ENCODE data around the gene PLD3. TPM values are rescaled to one million over a fixed set of nuclear protein-coding genes. Genes with fewer than 3 reads are reported as not detected.
A peak's percentile ranks its signal among the peaks of the same experiment; 100 is the strongest.
"Not testable (repeated sequence)": the region's sequence is repeated elsewhere in the genome, so short reads cannot be mapped to it uniquely, and the experiment has no call there.

Gene PLD3
- total and polyA plus RNA-seq, 2 experiments from 2014 or later, result 181 to 490 TPM

GRCh38 chr19:40408598-40408925 is 60.1 kb downstream of the PLD3 start:
- not testable (repeated sequence) for H3K4me3 ChIP-seq; H3K27ac Mint-ChIP-seq; H3K9me3 Mint-ChIP-seq; H4K20me1 ChIP-seq (replicated peaks; ENCODE audit: insufficient read depth); H2AFZ ChIP-seq; H3K36me3 ChIP-seq (ENCODE audit: insufficient read depth); H3K36me3 Mint-ChIP-seq (ENCODE audit: low read depth); H3F3A ChIP-seq (replicated peaks; ENCODE audit: low read depth); H3K27me3 Mint-ChIP-seq (ENCODE audit: insufficient read depth, low read depth, poor library complexity); H3K27ac ChIP-seq (ENCODE audit: low read depth); H3K79me2 ChIP-seq (replicated peaks; ENCODE audit: insufficient read depth); H3K4me3 Mint-ChIP-seq; H3K27me3 ChIP-seq (ENCODE audit: insufficient read depth); H3K4me2 ChIP-seq; DNase-seq (ENCODE audit: low spot score); H3K9me2 ChIP-seq (ENCODE audit: insufficient read depth); ATAC-seq
- H3K4me1 ChIP-seq (ENCODE audit: insufficient read depth), result peaks cover 28% of the 10 kb centered on the region
- peaks cover 33% of the 10 kb centered on the region for H3K4me1 Mint-ChIP-seq

- Histone ChIP-seq H2AFZ (0 out of 2 replicates have a peak overlapping the region, but pooled peaks have one; percentile 56), H3K27me3 (ENCODE audit: insufficient read depth) (no peaks in the 10 kb centered on the region), H3K79me2 (replicated peaks; ENCODE audit: insufficient read depth) (no peaks in the 10 kb centered on the region), H3K9me2 (ENCODE audit: insufficient read depth) (no peaks in the 10 kb centered on the region), H3K36me3 (ENCODE audit: insufficient read depth) (no peaks in the 10 kb centered on the region), H4K20me1 (replicated peaks; ENCODE audit: insufficient read depth) (no peaks in the 10 kb centered on the region), H3K27ac (ENCODE audit: low read depth) (peak overlapping the region; percentile 66), H3F3A (replicated peaks; ENCODE audit: low read depth) (0 out of 2 replicates have a peak, but pooled peaks cover 3% of the 10 kb centered on the region), H3K4me3 (no peak overlapping the region), H3K4me1 (ENCODE audit: insufficient read depth) (peaks cover 25% of the 10 kb centered on the region), H3K4me2 (peak overlapping the region; percentile 66; the same call in 1 of the 2 replicates)
- TF ChIP-seq POLR2AphosphoS5 (IDR thresholded peaks at IDR 0.05; ENCODE audit: low read depth), result no peak
- TF ChIP-seq REST (IDR thresholded peaks at IDR 0.05; ENCODE audit: unreplicated experiment), result no peak
- TF ChIP-seq NANOG (IDR thresholded peaks at IDR 0.05; ENCODE audit: borderline replicate concordance), result no peak
- TF ChIP-seq ZNF462 (CRISPR knock-in tag; IDR thresholded peaks at IDR 0.05), result no peak
- no peak for TF ChIP-seq ETS1 (IDR thresholded peaks at IDR 0.05)
- no peak for TF ChIP-seq CREB1 (CRISPR knock-in tag; IDR thresholded peaks at IDR 0.05; ENCODE audit: low read depth)
- H3K27ac Mint-ChIP-seq, result peak overlapping the region; percentile 90
- H3K36me3 Mint-ChIP-seq (ENCODE audit: low read depth), result no peaks in the 10 kb centered on the region
- H3K9me3 Mint-ChIP-seq, result no peaks in the 10 kb centered on the region
- peaks cover 31% of the 10 kb centered on the region for H3K4me1 Mint-ChIP-seq
- ATAC-seq (peak; percentile 60), DNase-seq (ENCODE audit: low spot score) (peak; percentile 73)
- peaks cover 4% of the 10 kb centered on the region for H3K27me3 Mint-ChIP-seq (ENCODE audit: insufficient read depth, low read depth, poor library complexity)
- no peak overlapping the region for H3K4me3 Mint-ChIP-seq
These were observed 61.5 kb downstream of the PLD3 start for GRCh38 chr19:40410030-40410389.
